NCI-H2171 treated with DMSO at 0.1 percent for 48 hours (cell line): Measurements from ENCODE around the gene COG3.

Source experiments
- DNase-seq: peaks from one replicate; lab custom pipeline; 2025; lab: John Stamatoyannopoulos, UW

COG3 gene

GRCh38 chr13:45446181-45446580 is 18.6 kb upstream of the COG3 start:
- no peak for DNase-seq

- DNase-seq, result no peak
These were observed 17.6 kb upstream of the COG3 start for GRCh38 chr13:45447050-45447661.

GRCh38 chr13:45448965-45449559 is 15.7 kb upstream of the COG3 start:
- DNase-seq, result no peak

- DNase-seq, result no peak
These were observed 13.5 kb upstream of the COG3 start for GRCh38 chr13:45451282-45451681.

GRCh38 chr13:45454204-45454603 is 10.5 kb upstream of the COG3 start:
- no peak for DNase-seq

GRCh38 chr13:45456196-45456972 is 8.4 kb upstream of the COG3 start:
- DNase-seq, result no peak

GRCh38 chr13:45464141-45464686 is 525 bp upstream of the COG3 start:
- no peak for DNase-seq

GRCh38 chr13:45466359-45466758 is 1.6 kb downstream of the COG3 start:
- DNase-seq, result no peak

- peak; percentile 5 for DNase-seq
These were observed 3.9 kb downstream of the COG3 start for GRCh38 chr13:45468635-45469034.

GRCh38 chr13:45472171-45472705 is 7.5 kb downstream of the COG3 start:
- peak; percentile 0 for DNase-seq

- DNase-seq, result peak; percentile 3
These were observed 8.9 kb downstream of the COG3 start for GRCh38 chr13:45473627-45474026.

GRCh38 chr13:45474584-45475454 is 10.1 kb downstream of the COG3 start:
- no peak for DNase-seq

GRCh38 chr13:45479661-45480060 is 14.9 kb downstream of the COG3 start:
- DNase-seq, result no peak

GRCh38 chr13:45481688-45482087 is 16.9 kb downstream of the COG3 start:
- DNase-seq, result no peak

GRCh38 chr13:45482571-45483173 is 17.9 kb downstream of the COG3 start:
- no peak for DNase-seq

GRCh38 chr13:45487604-45488003 is 22.9 kb downstream of the COG3 start:
- no peak for DNase-seq

- DNase-seq, result no peak
These were observed 25.3 kb downstream of the COG3 start for GRCh38 chr13:45490068-45490467.

GRCh38 chr13:45492538-45492937 is 27.8 kb downstream of the COG3 start:
- DNase-seq, result no peak

GRCh38 chr13:45496942-45497341 is 32.2 kb downstream of the COG3 start:
- no peak for DNase-seq

- DNase-seq, result no peak
These were observed 35.9 kb downstream of the COG3 start for GRCh38 chr13:45500492-45501174.

GRCh38 chr13:45501175-45501526 is 36.4 kb downstream of the COG3 start:
- no peak for DNase-seq
